IPS-15b (cell line): ENCODE data around the gene SYT8.

Source experiments
- H3K27me3 ChIP-seq: one replicate; pipeline ENCODE4 v1.6.1; 2013; ENCODE audit warnings: low read length; ENCODE audit not compliant: control insufficient read depth, insufficient read depth
- H3K36me3 ChIP-seq: one replicate; pipeline ENCODE4 v1.6.1; 2013; ENCODE audit warnings: low read length; ENCODE audit not compliant: control insufficient read depth, insufficient read depth
- H3K4me1 ChIP-seq: one replicate; pipeline ENCODE4 v1.6.1; 2013; ENCODE audit warnings: mild to moderate bottlenecking, low read length; ENCODE audit not compliant: control insufficient read depth, insufficient read depth
- H3K4me3 ChIP-seq: one replicate; pipeline ENCODE4 v1.5.1; 2013; ENCODE audit warnings: low read depth, low read length
- H3K9ac ChIP-seq: one replicate; pipeline ENCODE4 v1.6.1; 2013; ENCODE audit warnings: low read depth, mild to moderate bottlenecking, low read length
- H3K9me3 ChIP-seq: one replicate; pipeline ENCODE4 v1.6.1; 2013; ENCODE audit warnings: mild to moderate bottlenecking, low read length; ENCODE audit not compliant: control insufficient read depth, insufficient read depth

SYT8 gene

GRCh38 chr11:1838077-1838425, 3.3 kb downstream of the SYT8 start:
- no peak overlapping the region for H3K4me3 ChIP-seq
- H3K27me3 ChIP-seq, result no peaks in the 10 kb centered on the region
- H3K9me3 ChIP-seq, result no peaks in the 10 kb centered on the region
- H3K36me3 ChIP-seq, result no peaks in the 10 kb centered on the region
- no peak overlapping the region for H3K9ac ChIP-seq
- H3K4me1 ChIP-seq, result no peaks in the 10 kb centered on the region

- H3K4me1 ChIP-seq, result no peaks in the 10 kb centered on the region
- H3K27me3 ChIP-seq, result no peaks in the 10 kb centered on the region
- no peak within 1 kb of the TSS for H3K9ac ChIP-seq
Observed at GRCh38 chr11:1838426-1839144, 3.8 kb downstream of the SYT8 start, which contains the start of gene TNNI2. TNNI2 (plus strand) TSS chr11:1838981; CDS start chr11:1839697, 716 bp downstream.

GRCh38 chr11:1839204-1839923, 4.6 kb downstream of the SYT8 start:
- H3K4me1 ChIP-seq, result no peaks in the 10 kb centered on the region
- no peak overlapping the region for H3K4me3 ChIP-seq
- no peaks in the 10 kb centered on the region for H3K36me3 ChIP-seq
- no peaks in the 10 kb centered on the region for H3K9me3 ChIP-seq
- H3K9ac ChIP-seq, result no peak overlapping the region
- H3K27me3 ChIP-seq, result no peaks in the 10 kb centered on the region

More at GRCh38 chr11:1838426-1839144, 3.8 kb downstream of the SYT8 start, which contains the start of gene TNNI2:
- no peaks in the 10 kb centered on the region for H3K9me3 ChIP-seq
- H3K4me3 ChIP-seq, result no peak within 1 kb of the TSS
- no peaks in the 10 kb centered on the region for H3K36me3 ChIP-seq

GRCh38 chr11:1839924-1840779, 5.4 kb downstream of the SYT8 start:
- H3K9ac ChIP-seq, result no peak overlapping the region
- no peaks in the 10 kb centered on the region for H3K9me3 ChIP-seq
- H3K27me3 ChIP-seq, result no peaks in the 10 kb centered on the region
- no peak overlapping the region for H3K4me3 ChIP-seq
- H3K36me3 ChIP-seq, result no peaks in the 10 kb centered on the region
- no peaks in the 10 kb centered on the region for H3K4me1 ChIP-seq

- H3K9me3 ChIP-seq, result no peaks in the 10 kb centered on the region
- no peaks in the 10 kb centered on the region for H3K36me3 ChIP-seq
- H3K4me3 ChIP-seq, result no peak overlapping the region
- H3K4me1 ChIP-seq, result no peaks in the 10 kb centered on the region
- H3K27me3 ChIP-seq, result no peaks in the 10 kb centered on the region
- H3K9ac ChIP-seq, result no peak overlapping the region
Observed at GRCh38 chr11:1840780-1841480, 6.1 kb downstream of the SYT8 start.

- H3K9me3 ChIP-seq, result no peaks in the 10 kb centered on the region
- H3K27me3 ChIP-seq, result no peaks in the 10 kb centered on the region
- no peak overlapping the region for H3K9ac ChIP-seq
- no peak overlapping the region for H3K4me3 ChIP-seq
- no peaks in the 10 kb centered on the region for H3K36me3 ChIP-seq
- no peaks in the 10 kb centered on the region for H3K4me1 ChIP-seq
Observed at GRCh38 chr11:1841511-1842148, 6.8 kb downstream of the SYT8 start.

- no peaks in the 10 kb centered on the region for H3K36me3 ChIP-seq
- no peaks in the 10 kb centered on the region for H3K27me3 ChIP-seq
- H3K4me3 ChIP-seq, result no peak overlapping the region
- no peaks in the 10 kb centered on the region for H3K9me3 ChIP-seq
- H3K9ac ChIP-seq, result no peak overlapping the region
- H3K4me1 ChIP-seq, result no peaks in the 10 kb centered on the region
Observed at GRCh38 chr11:1842149-1843097, 7.6 kb downstream of the SYT8 start.

- H3K36me3 ChIP-seq, result no peaks in the 10 kb centered on the region
- no peaks in the 10 kb centered on the region for H3K27me3 ChIP-seq
- H3K9ac ChIP-seq, result no peak overlapping the region
- no peaks in the 10 kb centered on the region for H3K9me3 ChIP-seq
- no peaks in the 10 kb centered on the region for H3K4me1 ChIP-seq
- H3K4me3 ChIP-seq, result no peak overlapping the region
Observed at GRCh38 chr11:1843098-1843473, 8.3 kb downstream of the SYT8 start.

GRCh38 chr11:1843796-1844195, 9.0 kb downstream of the SYT8 start:
- Histone ChIP-seq H3K4me1 (no peaks in the 10 kb centered on the region), H3K27me3 (no peaks in the 10 kb centered on the region), H3K9ac (no peak overlapping the region), H3K4me3 (no peak overlapping the region), H3K9me3 (no peaks in the 10 kb centered on the region), H3K36me3 (no peaks in the 10 kb centered on the region)

GRCh38 chr11:1844221-1845094, 9.7 kb downstream of the SYT8 start:
- Histone ChIP-seq H3K27me3 (no peaks in the 10 kb centered on the region), H3K9ac (no peak overlapping the region), H3K4me1 (no peaks in the 10 kb centered on the region)

More at GRCh38 chr11:1844221-1845094, 9.7 kb downstream of the SYT8 start:
- Histone ChIP-seq H3K4me3 (no peak overlapping the region), H3K9me3 (no peaks in the 10 kb centered on the region), H3K36me3 (no peaks in the 10 kb centered on the region)
